Testis (tissue), 2 donors: ENCODE data around the gene CD151.

ENCODE experiments used
- POLR2A ChIP-seq: fragments of 450-650 bp; IDR thresholded peaks from one replicate; pipeline ENCODE4 v1.6.1; 2017; ENCODE audit warnings: antibody characterized with exemption, mild to moderate bottlenecking, moderate library complexity
- TF ChIP-seq, protein P1 (sequence below), 3 experiments: fragments of 450-650 bp in 2 of 3; fragments of 200-600 bp in 1 of 3; sonication (generic) in 1 of 3; IDR thresholded peaks; one replicate each; pipeline ENCODE4 v1.5.1; 2016 to 2019; ENCODE audit warnings: antibody characterized with exemption in 3 of 3, mild to moderate bottlenecking in 2 of 3, moderate library complexity in 1 of 3

DNA sequence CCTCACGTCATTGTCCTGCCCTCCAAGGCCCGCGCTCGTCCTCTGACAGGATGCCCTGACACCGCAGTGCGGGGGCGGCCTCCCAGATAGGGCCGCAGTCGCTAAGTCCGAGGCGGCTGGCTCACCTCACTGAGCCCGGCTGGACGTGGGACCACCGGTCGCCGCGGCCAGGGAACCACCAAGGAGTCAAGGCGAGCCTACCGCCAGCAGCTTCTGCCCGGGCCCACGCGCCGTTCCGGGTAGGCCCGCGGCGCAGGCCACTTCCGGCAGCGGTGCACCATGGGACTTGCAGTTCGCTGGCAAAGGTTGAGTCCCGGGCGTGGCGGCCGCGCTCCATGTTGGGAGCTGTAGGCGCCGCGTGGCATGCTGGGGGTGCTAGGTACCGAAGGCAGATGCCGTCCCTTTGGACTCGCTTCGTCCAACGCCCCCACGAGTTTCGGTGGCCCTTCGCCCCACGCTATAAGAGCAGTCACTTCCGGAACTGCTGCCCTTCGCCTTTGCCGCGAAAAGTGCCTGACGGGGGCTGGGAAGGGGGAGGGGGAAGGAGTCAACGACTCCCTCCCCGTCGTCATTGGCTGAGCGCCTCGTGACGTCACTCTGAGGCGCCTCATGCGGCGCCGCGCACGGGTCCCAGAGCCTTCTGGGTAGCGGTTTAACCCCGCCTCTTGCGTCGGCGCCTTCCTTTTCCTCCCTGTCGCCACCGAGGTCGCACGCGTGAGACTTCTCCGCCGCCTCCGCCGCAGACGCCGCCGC, 23.3 kb upstream of the CD151 start, which contains the start of gene RPLP2:
- TF ChIP-seq, protein P1, sequence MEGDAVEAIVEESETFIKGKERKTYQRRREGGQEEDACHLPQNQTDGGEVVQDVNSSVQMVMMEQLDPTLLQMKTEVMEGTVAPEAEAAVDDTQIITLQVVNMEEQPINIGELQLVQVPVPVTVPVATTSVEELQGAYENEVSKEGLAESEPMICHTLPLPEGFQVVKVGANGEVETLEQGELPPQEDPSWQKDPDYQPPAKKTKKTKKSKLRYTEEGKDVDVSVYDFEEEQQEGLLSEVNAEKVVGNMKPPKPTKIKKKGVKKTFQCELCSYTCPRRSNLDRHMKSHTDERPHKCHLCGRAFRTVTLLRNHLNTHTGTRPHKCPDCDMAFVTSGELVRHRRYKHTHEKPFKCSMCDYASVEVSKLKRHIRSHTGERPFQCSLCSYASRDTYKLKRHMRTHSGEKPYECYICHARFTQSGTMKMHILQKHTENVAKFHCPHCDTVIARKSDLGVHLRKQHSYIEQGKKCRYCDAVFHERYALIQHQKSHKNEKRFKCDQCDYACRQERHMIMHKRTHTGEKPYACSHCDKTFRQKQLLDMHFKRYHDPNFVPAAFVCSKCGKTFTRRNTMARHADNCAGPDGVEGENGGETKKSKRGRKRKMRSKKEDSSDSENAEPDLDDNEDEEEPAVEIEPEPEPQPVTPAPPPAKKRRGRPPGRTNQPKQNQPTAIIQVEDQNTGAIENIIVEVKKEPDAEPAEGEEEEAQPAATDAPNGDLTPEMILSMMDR (IDR thresholded peaks at IDR 0.05), result peak in 1 of 3 experiments; percentile 8
- peak; percentile 88 for TF ChIP-seq POLR2A
